Measurements from ENCODE around the gene CSNK2A3. TPM values are rescaled to one million over a fixed set of nuclear protein-coding genes. Genes with fewer than 3 reads are reported as not detected.
"Not testable (repeated sequence)": the region's sequence is repeated elsewhere in the genome, so short reads cannot be mapped to it uniquely, and the experiment has no call there.

CSNK2A3 gene
- total and polyA plus RNA-seq, 9 donors = 0.22 to 2.4 (median 0.48) TPM; not detected in 1

GRCh38 chr11:11356842-11357241 lies 3.8 kb upstream of the CSNK2A3 start:
- no peak for DNase-seq
- no peaks in the 10 kb centered on the region for H3K4me1 ChIP-seq (ENCODE audit: insufficient read depth)
- intact Hi-C loops (cut with DNase I) = no loop called here
- no peaks in the 10 kb centered on the region for H3K36me3 ChIP-seq
- WGBS, 3 donors = 87 to 92% (median 88%) methylated on average over 9 of the region's 9 CpGs
- no peaks in the 10 kb centered on the region for H3K27me3 ChIP-seq
- TF ChIP-seq POLR2A (IDR thresholded peaks at IDR 0.05) = no peak
- no peak for TF ChIP-seq CTCF (IDR thresholded peaks at IDR 0.05)
- no peak for TF ChIP-seq EP300 (IDR thresholded peaks at IDR 0.05)
- no peak overlapping the region for H3K27ac ChIP-seq
- no peaks in the 10 kb centered on the region for H3K9me3 ChIP-seq
- H3K4me3 ChIP-seq = no peak overlapping the region

- H3K27ac ChIP-seq; DNase-seq; H3K9me3 ChIP-seq; intact Hi-C loops (cut with DNase I); H3K4me3 ChIP-seq; H3K36me3 ChIP-seq; H3K27me3 ChIP-seq: not testable (repeated sequence)
- H3K4me1 ChIP-seq (ENCODE audit: insufficient read depth) = peaks cover 19% of the 10 kb centered on the region
- 71 to 84% (median 81%) methylated on average over 8 to 10 of the region's 10 CpGs for WGBS, 3 donors
Observed at GRCh38 chr11:11351851-11352250, 1.2 kb downstream of the CSNK2A3 start.

- intact Hi-C loops (cut with DNase I) = no loop called here
- H3K4me1 ChIP-seq (ENCODE audit: insufficient read depth) = peaks cover 19% of the 10 kb centered on the region
- no peak overlapping the region for H3K27ac ChIP-seq
- WGBS, 3 donors = 95 to 96% (median 95%) methylated on average over 4 of the region's 4 CpGs
- no peaks in the 10 kb centered on the region for H3K27me3 ChIP-seq
- no peaks in the 10 kb centered on the region for H3K36me3 ChIP-seq
- no peak overlapping the region for H3K4me3 ChIP-seq
- DNase-seq = no peak
- H3K9me3 ChIP-seq = no peaks in the 10 kb centered on the region
- TF ChIP-seq EP300 (IDR thresholded peaks at IDR 0.05) = no peak
- TF ChIP-seq POLR2A (IDR thresholded peaks at IDR 0.05) = no peak
- TF ChIP-seq CTCF (IDR thresholded peaks at IDR 0.05) = no peak
Observed at GRCh38 chr11:11351042-11351586, 1.9 kb downstream of the CSNK2A3 start.

GRCh38 chr11:11349870-11350337 lies 3.1 kb downstream of the CSNK2A3 start:
- H3K4me1 ChIP-seq (ENCODE audit: insufficient read depth) = peaks cover 19% of the 10 kb centered on the region
- H3K27me3 ChIP-seq = no peaks in the 10 kb centered on the region
- TF ChIP-seq EP300 (IDR thresholded peaks at IDR 0.05) (no peak), CTCF (IDR thresholded peaks at IDR 0.05) (no peak)
- H3K4me3 ChIP-seq = no peak overlapping the region
- peak in 3 of 5 donors; percentile 22 to 44 (median 40) for DNase-seq
- intact Hi-C loops (cut with DNase I) = no loop called here
- no peaks in the 10 kb centered on the region for H3K9me3 ChIP-seq
- WGBS, 3 donors = 3 to 9% (median 5%) methylated on average over 1 of the region's 1 CpG
- no peak overlapping the region for H3K27ac ChIP-seq
- H3K36me3 ChIP-seq = no peaks in the 10 kb centered on the region

- 7 to 18% (median 16%) methylated on average over 12 of the region's 12 CpGs for WGBS, 3 donors
- H3K27ac ChIP-seq = no peak overlapping the region
- no peaks in the 10 kb centered on the region for H3K27me3 ChIP-seq
- DNase-seq = no peak
- intact Hi-C loops (cut with DNase I) = no loop called here
- H3K9me3 ChIP-seq = no peaks in the 10 kb centered on the region
- peaks cover 19% of the 10 kb centered on the region for H3K4me1 ChIP-seq (ENCODE audit: insufficient read depth)
- no peaks in the 10 kb centered on the region for H3K36me3 ChIP-seq
- TF ChIP-seq CTCF (IDR thresholded peaks at IDR 0.05) = no peak
- TF ChIP-seq EP300 (IDR thresholded peaks at IDR 0.05) = no peak
- TF ChIP-seq POLR2A (IDR thresholded peaks at IDR 0.05) = no peak
- H3K4me3 ChIP-seq = no peak overlapping the region
Observed at GRCh38 chr11:11349106-11349825, 3.8 kb downstream of the CSNK2A3 start.

All from ovary (tissue), 9 donors.